ENCODE results near the gene GRIK1. TPM values are rescaled to one million over a fixed set of nuclear protein-coding genes. Genes with fewer than 3 reads are reported as not detected.

GRIK1 gene
- total RNA-seq, 2 experiments from 2014 or later, result not detected

DNA sequence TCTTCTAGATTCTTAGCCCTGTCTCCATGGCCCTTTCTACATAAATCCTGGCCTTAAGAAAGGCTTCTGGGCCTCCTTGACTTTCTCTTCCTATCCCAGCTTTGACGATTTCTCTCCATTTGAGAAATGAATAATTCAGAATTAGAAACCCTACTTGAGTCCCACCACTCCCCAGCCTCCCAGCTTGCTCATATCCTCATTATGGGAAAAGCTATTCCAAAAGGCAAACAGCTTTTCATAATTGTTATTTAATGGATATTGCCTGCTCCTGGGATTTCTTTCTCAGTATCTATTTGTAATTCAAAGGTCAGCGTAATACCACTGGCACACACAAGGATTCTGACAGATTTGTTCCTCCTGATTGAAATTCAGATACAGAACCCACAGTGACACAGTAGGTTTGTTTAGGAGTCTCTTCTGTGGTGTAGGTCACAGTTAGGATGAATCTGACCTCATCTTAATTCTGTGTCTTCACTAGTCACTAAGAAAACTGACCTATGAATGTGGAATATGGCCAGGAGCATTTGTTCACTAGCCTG lies 121.3 kb downstream of the GRIK1 start:
- intact Hi-C loops (cut with micrococcal nuclease), result no loop called here
- Mint-ChIP-seq H3K27me3 (peaks cover 3% of the 10 kb centered on the region), H3K4me3 (no peak overlapping the region), H3K4me1 (ENCODE audit: low read depth) (no peaks in the 10 kb centered on the region), H3K9me3 (no peaks in the 10 kb centered on the region), H3K27ac (no peak overlapping the region), H3K36me3 (ENCODE audit: low read depth) (no peaks in the 10 kb centered on the region)
- ATAC-seq, result no peak
- no peak for DNase-seq
- TF ChIP-seq CTCF (IDR thresholded peaks at IDR 0.05), result no peak
- POLR2A ChIA-PET, result interaction anchor here (0.6 kb wide), 1 partner anchor 65 kb away, joined by 3 read pairs; no protein-coding TSS in a partner anchor
- CTCF ChIA-PET, result no interaction called here

- DNase-seq (no peak), ATAC-seq (no peak)
- Mint-ChIP-seq H3K27me3 (peaks cover 3% of the 10 kb centered on the region), H3K9me3 (no peaks in the 10 kb centered on the region), H3K4me1 (ENCODE audit: low read depth) (no peaks in the 10 kb centered on the region), H3K27ac (no peak overlapping the region), H3K4me3 (no peak overlapping the region), H3K36me3 (ENCODE audit: low read depth) (no peaks in the 10 kb centered on the region)
- intact Hi-C loops (cut with micrococcal nuclease), result no loop called here
- POLR2A ChIA-PET, result no interaction called here
- TF ChIP-seq CTCF (IDR thresholded peaks at IDR 0.05), result no peak
- CTCF ChIA-PET, result no interaction called here
These were observed 122.3 kb downstream of the GRIK1 start for GRCh38 chr21:29817450-29817849.

GRCh38 chr21:29812947-29813346 lies 126.8 kb downstream of the GRIK1 start:
- intact Hi-C loops (cut with micrococcal nuclease), result no loop called here
- H3K27ac Mint-ChIP-seq, result no peak overlapping the region
- CTCF ChIA-PET, result no interaction called here

GRCh38 chr21:29810871-29811270 lies 128.9 kb downstream of the GRIK1 start:
- DNase-seq (no peak), ATAC-seq (no peak)
- ChIA-PET POLR2A (no interaction called here), CTCF (no interaction called here)
- no peak overlapping the region for H3K27ac Mint-ChIP-seq
- H3K36me3 Mint-ChIP-seq (ENCODE audit: low read depth), result no peaks in the 10 kb centered on the region
- intact Hi-C loops (cut with micrococcal nuclease), result no loop called here
- no peaks in the 10 kb centered on the region for H3K4me1 Mint-ChIP-seq (ENCODE audit: low read depth)
- H3K27me3 Mint-ChIP-seq, result peaks cover 7% of the 10 kb centered on the region
- H3K9me3 Mint-ChIP-seq, result no peaks in the 10 kb centered on the region
- no peak overlapping the region for H3K4me3 Mint-ChIP-seq
- TF ChIP-seq CTCF (IDR thresholded peaks at IDR 0.05), result no peak

More at GRCh38 chr21:29812947-29813346, 126.8 kb downstream of the GRIK1 start:
- no peak for ATAC-seq
- Mint-ChIP-seq H3K4me1 (ENCODE audit: low read depth) (no peaks in the 10 kb centered on the region), H3K9me3 (no peaks in the 10 kb centered on the region), H3K27me3 (peaks cover 7% of the 10 kb centered on the region), H3K4me3 (no peak overlapping the region), H3K36me3 (ENCODE audit: low read depth) (no peaks in the 10 kb centered on the region)
- no peak for DNase-seq
- no peak for TF ChIP-seq CTCF (IDR thresholded peaks at IDR 0.05)
- POLR2A ChIA-PET, result no interaction called here

DNA sequence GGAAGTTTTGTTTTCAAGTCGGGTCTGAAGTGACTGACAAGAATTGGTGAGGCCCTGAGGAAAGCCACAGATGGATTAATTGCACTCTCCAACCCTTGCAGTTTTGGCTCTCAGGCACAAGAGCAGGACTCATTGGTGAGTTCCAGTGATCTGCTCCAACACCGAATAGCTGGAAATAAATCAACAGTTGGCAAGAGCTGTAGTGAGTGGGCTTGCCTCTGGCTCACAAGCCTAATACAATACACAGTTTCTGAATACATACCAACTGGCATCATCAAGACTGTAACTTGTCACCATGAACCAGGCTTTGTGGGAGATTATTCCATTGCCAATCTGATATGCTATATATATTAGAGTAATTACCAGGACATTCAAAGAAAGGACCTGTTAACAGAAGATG lies 131.6 kb downstream of the GRIK1 start:
- ATAC-seq, result no peak
- H3K9me3 Mint-ChIP-seq, result no peaks in the 10 kb centered on the region
- no peak for TF ChIP-seq CTCF (IDR thresholded peaks at IDR 0.05)
- POLR2A ChIA-PET, result no interaction called here
- H3K27ac Mint-ChIP-seq, result no peak overlapping the region
- no peak for DNase-seq
- CTCF ChIA-PET, result no interaction called here
- H3K27me3 Mint-ChIP-seq, result peaks cover 8% of the 10 kb centered on the region
- no peak overlapping the region for H3K4me3 Mint-ChIP-seq
- intact Hi-C loops (cut with micrococcal nuclease), result no loop called here
- no peaks in the 10 kb centered on the region for H3K4me1 Mint-ChIP-seq (ENCODE audit: low read depth)
- H3K36me3 Mint-ChIP-seq (ENCODE audit: low read depth), result no peaks in the 10 kb centered on the region
